GM12878 (cell line): ENCODE measurements around the gene POU2F1.

Experiments
- BHLHE40 ChIP-seq, 2 experiments: fragments of 450-650 bp in 1 of 2; IDR thresholded peaks; 2 replicates each; pipeline ENCODE4 v1.6.1; 2011 to 2017; ENCODE audit warnings: low read depth in 2 of 2, borderline replicate concordance in 1 of 2, improper control_type of control experiment in 1 of 2, low read length in 1 of 2, mild to moderate bottlenecking in 1 of 2
- BRCA1 ChIP-seq: IDR thresholded peaks from 2 replicates; pipeline ENCODE4 v1.6.1; 2011; ENCODE audit warnings: low read depth, low read length, improper control_type of control experiment
- CTCF ChIP-seq, 3 experiments: IDR thresholded peaks in 2 of 3; conservative IDR thresholded peaks in 1 of 3; 2 replicates each; pipeline ENCODE4 v1.5.1; 2011; ENCODE audit warnings: low read depth in 3 of 3, low read length in 3 of 3, mild to moderate bottlenecking in 3 of 3, control low read depth in 2 of 3, moderate library complexity in 2 of 3, inconsistent platforms in 1 of 3, mixed read lengths in 1 of 3; ENCODE audit not compliant: control insufficient read depth in 2 of 3, insufficient read depth in 1 of 3; ENCODE audit errors: extremely low read depth in 1 of 3
- KDM1A ChIP-seq: fragments of 200-600 bp; sonication (generic); IDR thresholded peaks from 2 replicates; pipeline ENCODE4 v1.6.1; 2016; ENCODE audit warnings: borderline replicate concordance
- POLR2AphosphoS5 ChIP-seq: IDR thresholded peaks from 2 replicates; pipeline ENCODE4 v1.6.1; 2011; ENCODE audit warnings: mild to moderate bottlenecking, low read length, inconsistent platforms
- RBBP5 ChIP-seq: fragments of 200-600 bp; sonication (generic); conservative IDR thresholded peaks from 2 replicates; pipeline ENCODE4 v1.6.1; 2016
- RFX5 ChIP-seq: IDR thresholded peaks from 2 replicates; pipeline ENCODE4 v1.6.1; 2011; ENCODE audit warnings: low read depth, low read length, improper control_type of control experiment
- SREBF2 ChIP-seq: IDR thresholded peaks from 2 replicates; pipeline ENCODE4 v1.6.1; 2012; ENCODE audit warnings: mild to moderate bottlenecking, low read length
- TCF12 ChIP-seq: IDR thresholded peaks from 2 replicates; pipeline ENCODE4 v1.6.1; 2011; ENCODE audit warnings: low read depth, mild to moderate bottlenecking, low read length
- ZNF592 ChIP-seq: fragments of 450-650 bp; IDR thresholded peaks from 2 replicates; pipeline ENCODE4 v1.6.1; 2017; ENCODE audit warnings: mild to moderate bottlenecking, moderate library complexity

- TF ChIP-seq BHLHE40 (IDR thresholded peaks at IDR 0.05; ENCODE audit: borderline replicate concordance in 1 of 2, low read depth in 2 of 2, low read length in 1 of 2): no peak
- no peak for TF ChIP-seq TCF12
- no peak for TF ChIP-seq BRCA1
- no peak for TF ChIP-seq CTCF (IDR thresholded peaks at IDR 0.05 in 2 of 3, conservative IDR thresholded peaks at IDR 0.05 in 1 of 3; ENCODE audit: control insufficient read depth in 2 of 3, extremely low read depth in 1 of 3, insufficient read depth in 1 of 3, low read depth in 3 of 3, low read length in 3 of 3)
- TF ChIP-seq POLR2AphosphoS5: no peak
- TF ChIP-seq SREBF2: no peak
- TF ChIP-seq RBBP5: no peak
- TF ChIP-seq RFX5: no peak
- TF ChIP-seq KDM1A: no peak
- no peak for TF ChIP-seq ZNF592
These were observed 111.0 kb downstream of the POU2F1 start for GRCh38 chr1:167331650-167332049.
